GM19035 (cell line): ENCODE measurements around the gene PCDH9.
A peak's percentile ranks its signal among the peaks of the same experiment; 100 is the strongest.

ENCODE experiments used
- ATAC-seq: cut with Tn5 transposase; IDR thresholded peaks from one replicate; pipeline ENCODE4 v1.9.1; 2021; ENCODE audit not compliant: unreplicated experiment

PCDH9 gene

GRCh38 chr13:66508153-66508909 lies 721.8 kb downstream of the PCDH9 start:
- ATAC-seq = no peak

GRCh38 chr13:66506979-66507378 lies 723.2 kb downstream of the PCDH9 start:
- no peak for ATAC-seq

- no peak for ATAC-seq
Observed at GRCh38 chr13:66506051-66506777, 723.9 kb downstream of the PCDH9 start.

GRCh38 chr13:66503890-66504289 lies 726.2 kb downstream of the PCDH9 start:
- no peak for ATAC-seq

- ATAC-seq = no peak
Observed at GRCh38 chr13:66501181-66501580, 729.0 kb downstream of the PCDH9 start.

- ATAC-seq = peak; percentile 71
Observed at GRCh38 chr13:66492479-66492878, 737.7 kb downstream of the PCDH9 start.

GRCh38 chr13:66491251-66491650 lies 738.9 kb downstream of the PCDH9 start:
- ATAC-seq = no peak

GRCh38 chr13:66489586-66489985 lies 740.5 kb downstream of the PCDH9 start:
- no peak for ATAC-seq

- ATAC-seq = no peak
Observed at GRCh38 chr13:66489172-66489571, 741.0 kb downstream of the PCDH9 start.

GRCh38 chr13:66483712-66484111 lies 746.4 kb downstream of the PCDH9 start:
- no peak for ATAC-seq

GRCh38 chr13:66482836-66483235 lies 747.3 kb downstream of the PCDH9 start:
- no peak for ATAC-seq

- no peak for ATAC-seq
Observed at GRCh38 chr13:66477816-66478215, 752.3 kb downstream of the PCDH9 start.

GRCh38 chr13:66475061-66475460 lies 755.1 kb downstream of the PCDH9 start:
- no peak for ATAC-seq

- ATAC-seq = no peak
Observed at GRCh38 chr13:66469745-66470144, 760.4 kb downstream of the PCDH9 start.

GRCh38 chr13:66468656-66469055 lies 761.5 kb downstream of the PCDH9 start:
- ATAC-seq = no peak

GRCh38 chr13:66462187-66462586 lies 767.9 kb downstream of the PCDH9 start:
- no peak for ATAC-seq

- ATAC-seq = no peak
Observed at GRCh38 chr13:66461021-66461420, 769.1 kb downstream of the PCDH9 start.

- ATAC-seq = no peak
Observed at GRCh38 chr13:66459634-66460033, 770.5 kb downstream of the PCDH9 start.

- no peak for ATAC-seq
Observed at GRCh38 chr13:66459143-66459542, 771.0 kb downstream of the PCDH9 start.

GRCh38 chr13:66446413-66446812 lies 783.7 kb downstream of the PCDH9 start:
- no peak for ATAC-seq

- ATAC-seq = no peak
Observed at GRCh38 chr13:66443926-66444325, 786.2 kb downstream of the PCDH9 start.

- ATAC-seq = no peak
Observed at GRCh38 chr13:66440938-66441337, 789.2 kb downstream of the PCDH9 start.
